ENCODE results near the gene A2M.

DNA sequence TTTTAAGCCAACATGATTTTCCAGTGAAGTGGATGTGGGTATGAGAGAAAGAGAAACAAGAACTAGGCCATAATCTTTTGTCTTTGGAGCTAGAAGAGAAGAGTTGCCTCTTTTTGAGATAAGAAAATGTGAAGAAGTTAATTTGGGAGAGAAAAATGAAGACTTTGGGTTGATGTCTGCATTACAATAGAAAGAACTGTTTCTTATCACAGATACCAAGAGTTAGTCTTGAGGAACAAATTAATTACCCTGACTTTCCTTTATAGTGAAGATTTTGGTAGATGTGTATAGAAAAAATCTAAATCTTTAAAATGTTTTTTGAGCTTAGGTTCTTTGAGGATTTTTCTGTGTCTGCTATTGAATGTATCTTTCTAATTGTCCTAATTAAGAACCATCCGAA, 4.2 kb downstream of the A2M start:
- TF ChIP-seq EZH2phosphoT487 (conservative IDR thresholded peaks at IDR 0.05; ENCODE audit: low read length), result no peak
- TF ChIP-seq CTCF (IDR thresholded peaks at IDR 0.05; ENCODE audit: insufficient read depth, low read length, poor library complexity, severe bottlenecking), result no peak

All from SU-DHL-6 (cell line).